PC-3 (cell line): ENCODE data around the gene FAM72B.
"Not testable (repeated sequence)": the region's sequence is repeated elsewhere in the genome, so short reads cannot be mapped to it uniquely, and the experiment has no call there.

ENCODE experiments used
- CTCF ChIP-seq: fragments of 300-600 bp; sonication (generic); conservative IDR thresholded peaks from 2 replicates; pipeline ENCODE4 v1.5.1; 2017; ENCODE audit warnings: antibody characterized with exemption, low read depth, mild to moderate bottlenecking, low read length
- EZH2phosphoT487 ChIP-seq: fragments of 300-600 bp; sonication (generic); IDR thresholded peaks from 2 replicates; pipeline ENCODE4 v1.6.1; 2018; ENCODE audit warnings: mild to moderate bottlenecking, antibody characterized with exemption, low read length, borderline replicate concordance

DNA sequence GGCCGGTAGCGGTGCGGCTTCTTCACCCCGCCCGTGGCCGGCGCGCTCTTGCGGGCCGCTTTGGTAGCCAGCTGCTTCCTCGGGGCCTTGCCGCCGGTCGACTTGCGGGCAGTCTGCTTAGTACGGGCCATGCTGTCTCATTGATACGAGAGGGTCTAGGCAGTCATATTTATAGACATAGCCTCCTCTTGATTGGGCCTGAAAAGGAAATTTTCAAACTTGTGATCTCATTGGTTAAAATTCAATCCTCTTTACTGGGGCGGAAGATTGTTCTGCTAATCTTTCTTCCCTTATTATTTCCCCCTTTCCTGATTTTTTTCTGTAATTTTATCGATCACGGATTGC is 65.7 kb downstream of the FAM72B start:
- not testable (repeated sequence) for TF ChIP-seq CTCF, EZH2phosphoT487
